Measurements from ENCODE around the gene LDLRAD1.
A peak's percentile ranks its signal among the peaks of the same experiment; 100 is the strongest.
"Not testable (repeated sequence)": the region's sequence is repeated elsewhere in the genome, so short reads cannot be mapped to it uniquely, and the experiment has no call there.

Gene LDLRAD1

GRCh38 chr1:54017979-54018378 lies at the start of gene LDLRAD1:
Gene LDLRAD1 (minus strand): TSS chr1:54018186. CDS start chr1:54018112, 74 bp downstream.
- DNase-seq (ENCODE audit: low read depth in 1 of 2, low spot score in 1 of 2), result no peak

DNA sequence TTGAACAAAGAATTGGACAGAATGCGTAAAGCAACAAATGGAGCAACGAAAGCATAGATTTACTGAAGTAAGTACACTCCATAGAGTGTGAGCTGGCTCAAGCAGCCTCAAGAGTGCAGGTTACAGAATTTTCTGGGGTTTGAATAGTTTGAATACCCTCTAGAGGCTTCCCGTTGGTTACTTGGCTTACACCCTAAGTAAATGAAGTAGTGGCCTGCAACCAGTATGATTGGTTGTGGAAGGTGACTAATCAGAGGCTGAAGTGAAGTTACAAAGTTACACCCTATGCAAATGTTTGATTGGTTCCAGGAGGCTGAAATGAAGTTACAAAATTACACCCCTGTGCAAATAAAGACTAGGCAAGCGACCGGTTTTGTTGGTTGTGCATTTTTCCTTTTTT lies 46.3 kb upstream of the LDLRAD1 start:
- DNase-seq (ENCODE audit: low read depth in 1 of 2, low spot score in 1 of 2), result no peak

DNA sequence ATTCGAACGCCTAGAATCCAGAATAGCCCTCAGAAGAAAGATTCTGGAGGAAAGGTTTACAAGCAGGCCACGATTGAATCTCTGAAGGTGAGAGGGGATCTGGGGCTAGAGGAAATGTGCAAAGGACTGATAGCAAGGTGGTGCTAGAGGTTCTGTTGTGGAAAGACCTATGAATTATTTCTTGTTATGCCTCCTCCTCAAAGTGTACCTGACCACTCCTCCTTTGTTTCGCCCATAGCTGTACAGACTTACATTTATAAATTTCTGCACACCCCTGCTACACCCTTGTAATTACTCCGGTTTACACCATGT lies 36.4 kb upstream of the LDLRAD1 start:
- DNase-seq (ENCODE audit: low read depth in 1 of 2, low spot score in 1 of 2), result no peak

GRCh38 chr1:54053745-54054437 lies 35.9 kb upstream of the LDLRAD1 start:
- DNase-seq (ENCODE audit: low read depth in 1 of 2, low spot score in 1 of 2), result no peak

DNA sequence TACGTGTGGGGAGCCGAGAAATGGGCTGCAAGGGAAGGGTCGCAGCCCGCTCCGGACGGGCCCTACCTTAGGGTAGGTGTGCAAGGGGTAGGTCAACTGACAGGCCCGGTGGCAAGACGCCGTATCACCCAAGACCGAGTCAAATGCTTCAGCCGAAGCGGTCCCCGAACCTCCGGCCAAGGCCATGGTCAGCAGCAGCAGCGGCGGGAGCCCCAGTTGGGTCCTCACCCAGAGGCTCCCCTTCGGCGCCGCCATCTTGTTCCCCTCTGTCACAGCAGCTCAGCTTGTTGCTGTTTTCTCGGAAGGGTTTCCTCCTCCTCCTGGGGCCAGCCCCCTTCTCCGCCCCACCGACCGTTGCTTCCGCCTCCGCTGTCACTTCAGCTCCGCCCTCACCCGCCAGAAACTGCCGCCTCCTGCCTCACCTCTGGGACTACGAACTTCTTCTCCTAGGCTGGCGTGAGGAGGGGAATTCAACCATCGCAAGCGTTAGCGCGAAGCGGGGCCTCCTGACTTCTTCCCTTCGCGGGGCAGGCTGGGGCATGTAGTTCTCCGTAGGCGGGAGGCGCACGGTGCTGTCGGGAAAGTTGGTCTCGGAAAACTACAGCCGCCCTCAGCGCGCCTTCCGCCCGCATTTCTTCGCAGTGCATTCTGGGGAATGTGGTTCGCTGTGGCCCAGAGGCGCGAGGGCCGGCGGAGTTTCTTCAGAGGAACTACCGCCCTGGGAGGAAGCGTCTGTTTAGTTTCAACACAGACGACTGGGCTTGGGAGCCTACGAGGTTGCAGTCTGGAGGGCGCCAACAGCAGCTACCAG lies 35.2 kb upstream of the LDLRAD1 start, which contains the start of the genes TCEANC2 and TMEM59:
TSS of gene TCEANC2 (plus strand) at position 675 of the 811 bp plus-strand sequence. CDS start 815 bp downstream, outside the sequence.
TSS of gene TMEM59 (minus strand) at position 271 of the 811 bp plus-strand sequence. CDS start at position 255, 16 bp downstream.
- DNase-seq (ENCODE audit: low read depth in 1 of 2, low spot score in 1 of 2), result peak; percentile 90 to 95

DNA sequence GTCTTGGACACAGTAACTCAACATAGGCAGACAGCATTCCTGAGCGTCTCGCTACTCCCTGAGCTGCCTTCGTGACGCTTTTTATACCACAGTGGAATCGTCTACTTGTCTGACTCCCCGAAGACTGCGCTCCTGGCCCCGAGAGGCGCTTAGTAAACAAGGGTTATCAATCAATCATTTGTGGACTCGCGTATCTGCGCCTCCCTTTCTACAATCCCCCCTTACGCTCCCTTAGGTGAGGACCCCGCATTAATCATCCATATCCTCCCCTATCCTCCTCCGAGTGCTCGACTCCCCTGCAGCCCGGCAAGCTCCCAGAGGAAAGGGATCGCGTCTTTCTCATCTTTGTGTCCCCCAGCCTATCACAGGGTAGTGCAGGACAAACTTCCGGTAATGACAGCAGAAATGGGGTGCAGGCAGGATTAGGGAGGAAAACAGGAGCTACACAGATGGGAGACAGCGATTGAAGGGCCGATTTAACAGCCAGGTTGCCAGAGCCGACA lies 34.5 kb upstream of the LDLRAD1 start:
- DNase-seq (ENCODE audit: low read depth in 1 of 2, low spot score in 1 of 2), result peak in 1 of 2 donors; percentile 6

- DNase-seq (ENCODE audit: low read depth in 1 of 2, low spot score in 1 of 2), result no peak
Measured at GRCh38 chr1:54051933-54052430, 34.0 kb upstream of the LDLRAD1 start.

GRCh38 chr1:54050435-54050834 lies 32.4 kb upstream of the LDLRAD1 start:
- not testable (repeated sequence) for DNase-seq (ENCODE audit: low read depth in 1 of 2, low spot score in 1 of 2)

DNA sequence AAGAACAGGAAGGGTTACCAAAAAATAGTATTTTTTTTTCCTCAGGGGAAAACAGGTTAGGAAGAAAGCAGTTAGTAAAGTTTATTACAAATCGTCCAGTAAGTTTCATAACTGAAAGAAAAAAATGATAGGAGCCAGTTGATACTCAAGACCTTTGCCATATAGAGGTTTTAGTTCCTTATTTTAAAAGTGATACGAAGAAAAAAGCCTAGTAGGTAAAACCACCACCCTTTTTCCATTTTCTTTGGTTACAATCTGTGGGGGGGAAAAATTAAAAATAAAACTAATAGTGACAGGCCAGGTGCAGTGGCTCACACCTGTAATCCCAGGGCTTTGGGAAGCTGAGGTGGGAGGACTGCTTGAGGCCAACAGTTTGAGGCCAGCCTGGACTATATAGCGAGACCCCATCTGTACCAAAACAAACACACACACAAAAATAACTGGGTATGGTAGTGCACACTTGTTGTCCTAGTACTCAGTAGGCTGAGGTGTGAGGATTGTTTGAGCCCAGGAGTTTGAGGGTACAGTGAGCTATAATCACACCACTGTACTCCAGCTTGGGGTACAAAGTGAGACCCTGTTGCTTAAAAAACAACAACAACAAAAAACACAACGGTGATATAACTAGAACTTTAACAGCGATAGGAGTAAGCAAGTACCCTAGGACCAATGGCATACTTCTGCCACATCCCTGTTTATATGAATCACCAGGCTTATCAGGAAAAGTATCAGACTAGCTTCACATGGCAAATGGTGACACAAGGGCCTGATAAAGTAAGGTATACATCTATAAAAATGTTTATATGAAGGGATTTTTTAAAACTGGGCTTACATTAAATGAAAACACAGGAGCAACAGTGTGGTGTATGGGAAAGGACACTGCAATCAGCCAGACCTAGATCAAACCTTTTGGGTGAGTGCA lies 29.7 kb upstream of the LDLRAD1 start:
- DNase-seq (ENCODE audit: low read depth in 1 of 2, low spot score in 1 of 2), result no peak

DNA sequence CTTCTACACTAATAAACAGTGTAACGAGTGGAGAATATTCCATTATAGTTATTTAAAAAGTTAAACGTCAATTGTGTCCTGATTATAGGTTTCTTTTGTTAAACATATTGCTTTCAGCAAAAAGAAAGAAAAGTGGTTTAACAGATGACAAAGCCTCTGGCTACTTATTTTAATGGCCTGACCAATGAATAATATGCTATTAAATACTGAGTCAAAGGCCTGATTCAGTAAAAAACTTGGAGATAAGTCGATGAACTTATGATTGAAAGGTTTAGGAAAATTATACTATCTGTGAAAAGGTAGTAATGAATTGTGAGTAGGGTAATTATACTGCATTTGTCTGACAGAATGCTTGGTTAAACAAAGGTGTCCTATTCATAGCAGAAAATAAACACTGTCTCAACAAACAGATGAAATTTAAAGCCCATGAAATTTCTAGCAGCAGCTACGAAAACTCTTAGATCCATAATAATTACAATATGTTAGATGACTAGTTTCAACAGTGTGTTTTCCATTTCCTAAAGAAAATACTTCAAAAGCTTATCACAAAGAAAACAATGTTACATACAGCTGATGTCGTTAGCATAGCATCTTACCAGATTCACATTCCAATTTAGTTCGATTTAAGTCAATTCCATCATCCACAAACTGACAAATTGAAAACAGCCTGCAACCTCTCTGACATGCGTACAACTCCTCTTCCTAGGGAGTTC lies 28.8 kb upstream of the LDLRAD1 start:
- DNase-seq (ENCODE audit: low read depth in 1 of 2, low spot score in 1 of 2), result no peak

GRCh38 chr1:54045496-54045895 lies 27.5 kb upstream of the LDLRAD1 start:
- no peak for DNase-seq (ENCODE audit: low read depth in 1 of 2, low spot score in 1 of 2)

- no peak for DNase-seq (ENCODE audit: low read depth in 1 of 2, low spot score in 1 of 2)
Measured at GRCh38 chr1:54041806-54042205, 23.8 kb upstream of the LDLRAD1 start.

DNA sequence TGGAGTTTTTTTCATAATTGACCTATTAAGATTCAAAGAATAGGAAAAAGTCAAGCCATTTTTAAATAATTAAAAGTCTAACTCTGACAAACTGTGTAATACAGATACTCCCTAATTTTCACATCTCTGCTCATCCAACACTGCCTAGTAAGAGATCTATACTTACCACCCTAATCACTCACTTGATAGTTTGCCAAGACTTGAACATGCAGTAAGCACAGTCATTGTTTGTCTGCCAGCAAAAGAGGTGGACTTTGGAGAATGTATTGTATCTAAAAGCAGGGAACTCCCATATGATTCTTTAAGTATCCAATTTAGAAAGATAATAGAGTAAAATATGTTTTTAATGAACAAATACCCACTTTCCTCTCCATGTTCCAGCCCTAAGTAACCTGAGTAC lies 19.5 kb upstream of the LDLRAD1 start:
- no peak for DNase-seq (ENCODE audit: low read depth in 1 of 2, low spot score in 1 of 2)

DNA sequence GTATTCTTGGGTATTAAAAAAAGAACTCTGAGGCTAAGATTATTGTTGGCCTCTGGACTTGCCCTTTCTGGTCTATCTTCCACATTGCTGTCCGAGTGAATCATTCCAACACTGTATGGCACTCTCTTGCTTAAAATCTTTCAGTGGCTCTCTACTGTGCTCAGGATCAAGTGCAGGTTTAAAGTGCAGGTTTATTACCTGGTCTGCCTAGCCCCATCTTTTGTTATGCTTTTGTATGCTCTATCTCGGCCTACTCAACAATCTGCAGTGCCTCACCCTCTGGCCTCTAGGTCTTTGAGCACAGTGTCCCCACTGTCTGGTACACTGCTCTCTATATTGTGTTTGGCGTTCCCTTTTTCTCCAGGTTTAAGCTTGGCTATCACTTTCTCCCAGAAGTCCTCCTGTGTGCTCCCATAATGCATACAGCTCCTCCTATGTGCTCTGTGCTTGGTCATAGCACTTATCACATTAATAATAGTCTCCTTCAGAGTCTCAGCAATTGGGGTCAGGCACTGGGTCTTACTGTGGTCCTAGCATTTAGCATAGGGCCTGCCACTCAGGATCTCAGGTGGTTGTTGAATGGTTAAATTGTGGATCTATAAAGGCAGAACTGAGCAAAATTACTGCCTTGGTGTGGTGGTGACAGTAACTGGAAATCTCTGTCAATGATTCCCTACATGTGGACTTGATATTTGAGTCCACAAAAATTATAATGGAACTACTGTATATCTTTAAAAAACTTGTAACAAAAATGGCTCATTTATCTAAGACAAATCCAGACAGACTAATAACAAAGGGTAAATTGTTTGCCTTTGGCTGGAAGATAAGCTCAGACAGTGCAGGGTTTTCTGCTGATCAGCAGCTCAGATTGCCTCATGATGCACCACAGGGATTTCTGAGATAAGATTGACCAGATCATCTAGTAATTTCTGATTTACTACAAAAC lies 10.6 kb upstream of the LDLRAD1 start:
- no peak for DNase-seq (ENCODE audit: low read depth in 1 of 2, low spot score in 1 of 2)

- DNase-seq (ENCODE audit: low read depth in 1 of 2, low spot score in 1 of 2), result no peak
Measured at GRCh38 chr1:54027848-54028247, 9.9 kb upstream of the LDLRAD1 start.

DNA sequence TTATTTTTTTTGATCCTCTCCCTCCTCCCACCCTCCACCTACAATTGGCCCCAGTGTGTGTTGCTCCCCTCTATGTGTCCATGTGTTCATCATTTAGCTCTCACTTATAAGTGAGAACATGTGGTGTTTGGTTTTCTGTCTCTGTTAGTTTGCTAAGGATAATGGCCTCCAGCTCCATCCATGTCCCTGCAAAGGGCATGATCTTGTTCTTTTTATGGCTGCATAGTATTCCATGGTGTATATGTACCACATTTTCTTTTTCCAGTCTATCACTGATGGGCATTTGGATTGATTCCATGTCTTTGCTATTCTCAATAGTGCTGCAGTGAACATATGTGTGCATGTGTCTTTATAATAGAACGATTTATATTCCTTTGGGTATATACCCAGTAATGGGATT lies 6.8 kb upstream of the LDLRAD1 start:
- DNase-seq (ENCODE audit: low read depth in 1 of 2, low spot score in 1 of 2), result not testable (repeated sequence)

GRCh38 chr1:54024358-54024757 lies 6.4 kb upstream of the LDLRAD1 start:
- DNase-seq (ENCODE audit: low read depth in 1 of 2, low spot score in 1 of 2), result no peak

DNA sequence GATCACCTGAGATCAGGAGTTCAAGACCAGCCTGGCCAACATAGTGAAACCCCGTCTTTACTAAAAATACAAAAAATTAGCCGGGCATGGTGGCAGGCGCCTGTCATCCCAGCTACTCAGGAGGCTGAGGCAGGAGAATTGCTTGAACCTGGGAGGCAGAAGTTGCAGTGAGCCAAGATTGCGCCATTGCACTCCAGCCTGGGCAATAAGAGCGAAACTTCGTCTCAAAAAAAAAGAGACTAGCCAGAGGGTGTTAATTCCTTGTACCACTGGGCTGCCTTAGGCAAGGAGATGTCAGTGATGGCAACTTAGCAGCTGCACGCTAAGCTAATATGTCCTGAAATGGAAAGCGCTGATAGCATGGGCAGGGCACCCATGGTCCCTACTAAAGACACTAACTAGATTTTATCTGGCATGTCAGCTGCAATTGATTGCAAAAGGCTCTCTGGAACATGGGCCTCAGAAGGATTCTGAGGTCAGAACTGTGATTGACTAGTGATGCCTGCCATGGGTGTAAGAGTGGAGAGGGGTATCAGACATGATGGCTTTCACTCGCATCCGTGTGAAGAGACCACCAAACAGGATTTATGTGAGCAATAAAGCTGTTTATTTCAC lies 1.7 kb upstream of the LDLRAD1 start:
- not testable (repeated sequence) for DNase-seq (ENCODE audit: low read depth in 1 of 2, low spot score in 1 of 2)

DNA sequence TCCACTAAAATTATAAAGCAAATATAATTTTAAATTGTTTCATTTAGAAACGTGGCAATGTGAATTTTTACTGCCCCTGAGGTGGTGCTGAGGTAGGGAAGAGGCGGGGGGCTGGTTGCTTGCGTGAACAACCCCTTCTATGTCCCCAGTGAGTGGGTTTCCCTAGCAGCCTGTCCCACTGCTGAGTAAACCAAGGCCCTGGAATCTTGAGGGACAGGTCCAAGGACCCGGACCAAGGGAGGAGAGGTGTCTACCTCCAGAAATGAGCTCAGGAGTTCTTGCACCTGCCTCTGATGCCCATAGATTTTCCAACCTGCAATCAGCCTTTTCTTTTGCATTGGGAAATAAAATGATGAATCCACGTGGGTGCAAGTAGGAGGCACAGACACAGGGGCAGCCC lies 649 bp upstream of the LDLRAD1 start:
- DNase-seq (ENCODE audit: low read depth in 1 of 2, low spot score in 1 of 2), result no peak
